Cardiac muscle cell (in vitro differentiated cells and primary cell): Measurements from ENCODE around the gene OR1A2. TPM values are rescaled to one million over a fixed set of nuclear protein-coding genes. Genes with fewer than 3 reads are reported as not detected.
"Not testable (repeated sequence)": the region's sequence is repeated elsewhere in the genome, so short reads cannot be mapped to it uniquely, and the experiment has no call there.

Source experiments
- DNase-seq, 2 donors: peaks; one replicate each; pipeline versions ENCODE4 v3.0.0 to v3.0.0-alpha.2; 2010 to 2017; ENCODE audit warnings: low read depth in 1 of 2, low spot score in 1 of 2
- H3K27ac ChIP-seq: fragments of 200-600 bp; sonication (generic); 2 replicates; pipeline ENCODE4 v1.5.1; 2016
- H3K27me3 ChIP-seq: fragments of 200-600 bp; sonication (generic); 2 replicates; pipeline ENCODE4 v1.6.0; 2016; ENCODE audit warnings: control low read depth
- H3K36me3 ChIP-seq: fragments of 200-600 bp; sonication (generic); 2 replicates; pipeline ENCODE4 v1.5.1; 2016; ENCODE audit warnings: control low read depth
- H3K4me1 ChIP-seq: fragments of 200-600 bp; sonication (generic); 2 replicates; pipeline ENCODE4 v1.8.1; 2017; ENCODE audit warnings: low read depth, mild to moderate bottlenecking, mixed run types
- H3K4me3 ChIP-seq: fragments of 200-600 bp; sonication (generic); 2 replicates; pipeline ENCODE4 v1.5.1; 2016; ENCODE audit warnings: mild to moderate bottlenecking
- H3K9me3 ChIP-seq: fragments of 200-600 bp; sonication (generic); 2 replicates; pipeline ENCODE4 v1.5.1; 2017; ENCODE audit warnings: low read depth, mild to moderate bottlenecking, control low read depth
- polyA plus RNA-seq: library from polyadenylated mRNA; unstranded; fragments of >200 nt; fragmentation: Nextera tagmentation; extraction: Ambion mirVana; gene quantifications from 2 replicates; pipeline ENCODE4 v1.2.1, GENCODE V29; 2016
- total RNA-seq: library from RNA; depleted of rRNA; stranded (reverse); fragments of >200 nt; gene quantifications from 2 replicates; pipeline ENCODE4 v1.2.3, GENCODE V29; 2016
- TF ChIP-seq, protein P1 (sequence below): IDR thresholded peaks from 2 replicates; pipeline ENCODE4 v1.5.1; 2012; ENCODE audit warnings: low read depth, mild to moderate bottlenecking, low read length

The OR1A2 gene
- total and polyA plus RNA-seq, 2 experiments from 2014 or later: not detected

DNA sequence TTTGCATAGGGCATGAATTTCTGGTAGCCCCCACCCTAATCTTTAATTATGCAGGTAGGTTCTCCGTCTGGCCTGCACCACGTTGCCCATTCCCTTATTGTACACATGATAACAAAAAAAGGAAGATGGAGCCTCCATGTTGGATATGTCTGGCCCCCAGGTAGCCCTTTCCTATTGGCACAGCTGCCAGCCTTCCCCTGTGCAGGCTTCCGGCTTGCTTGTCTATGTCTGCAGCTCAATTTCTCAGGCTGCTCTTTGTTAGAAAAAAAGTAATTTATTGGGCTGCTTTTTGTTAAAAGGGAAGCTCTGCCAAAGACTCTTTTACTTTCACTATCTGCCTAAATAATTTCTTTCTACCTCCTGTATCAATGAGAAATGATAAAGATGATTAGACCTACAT is 15.7 kb downstream of the OR1A2 start:
- Histone ChIP-seq H3K9me3 (no peaks in the 10 kb centered on the region), H3K36me3 (no peaks in the 10 kb centered on the region), H3K4me3 (no peak overlapping the region), H3K4me1 (no peaks in the 10 kb centered on the region), H3K27ac (no peak overlapping the region), H3K27me3 (no peaks in the 10 kb centered on the region)
- DNase-seq: no peak
- TF ChIP-seq, protein P1, sequence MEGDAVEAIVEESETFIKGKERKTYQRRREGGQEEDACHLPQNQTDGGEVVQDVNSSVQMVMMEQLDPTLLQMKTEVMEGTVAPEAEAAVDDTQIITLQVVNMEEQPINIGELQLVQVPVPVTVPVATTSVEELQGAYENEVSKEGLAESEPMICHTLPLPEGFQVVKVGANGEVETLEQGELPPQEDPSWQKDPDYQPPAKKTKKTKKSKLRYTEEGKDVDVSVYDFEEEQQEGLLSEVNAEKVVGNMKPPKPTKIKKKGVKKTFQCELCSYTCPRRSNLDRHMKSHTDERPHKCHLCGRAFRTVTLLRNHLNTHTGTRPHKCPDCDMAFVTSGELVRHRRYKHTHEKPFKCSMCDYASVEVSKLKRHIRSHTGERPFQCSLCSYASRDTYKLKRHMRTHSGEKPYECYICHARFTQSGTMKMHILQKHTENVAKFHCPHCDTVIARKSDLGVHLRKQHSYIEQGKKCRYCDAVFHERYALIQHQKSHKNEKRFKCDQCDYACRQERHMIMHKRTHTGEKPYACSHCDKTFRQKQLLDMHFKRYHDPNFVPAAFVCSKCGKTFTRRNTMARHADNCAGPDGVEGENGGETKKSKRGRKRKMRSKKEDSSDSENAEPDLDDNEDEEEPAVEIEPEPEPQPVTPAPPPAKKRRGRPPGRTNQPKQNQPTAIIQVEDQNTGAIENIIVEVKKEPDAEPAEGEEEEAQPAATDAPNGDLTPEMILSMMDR: no peak

DNA sequence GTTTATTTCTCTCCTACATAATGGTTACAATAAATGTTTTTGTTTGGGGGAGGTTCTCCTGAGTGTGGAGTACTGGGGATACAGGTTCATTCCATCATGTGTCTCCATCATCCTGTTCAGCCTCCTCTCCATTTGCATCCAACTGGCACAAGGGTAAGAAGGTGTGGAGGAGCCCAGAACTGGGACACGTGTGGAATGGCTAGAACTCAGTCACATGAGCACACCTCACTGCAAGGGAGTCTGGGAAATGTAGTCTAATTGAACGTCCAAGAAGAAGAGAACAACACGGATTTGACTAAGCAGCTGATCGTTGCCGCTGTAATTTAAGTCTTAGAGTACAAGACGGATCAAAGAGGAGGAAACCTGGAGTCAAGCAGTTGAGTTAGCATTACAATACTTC is 16.3 kb downstream of the OR1A2 start:
- Histone ChIP-seq H3K4me1 (no peaks in the 10 kb centered on the region), H3K27me3 (no peaks in the 10 kb centered on the region), H3K4me3 (no peak overlapping the region), H3K27ac (no peak overlapping the region), H3K9me3 (no peaks in the 10 kb centered on the region), H3K36me3 (no peaks in the 10 kb centered on the region)
- DNase-seq: no peak
- TF ChIP-seq, protein P1: no peak

DNA sequence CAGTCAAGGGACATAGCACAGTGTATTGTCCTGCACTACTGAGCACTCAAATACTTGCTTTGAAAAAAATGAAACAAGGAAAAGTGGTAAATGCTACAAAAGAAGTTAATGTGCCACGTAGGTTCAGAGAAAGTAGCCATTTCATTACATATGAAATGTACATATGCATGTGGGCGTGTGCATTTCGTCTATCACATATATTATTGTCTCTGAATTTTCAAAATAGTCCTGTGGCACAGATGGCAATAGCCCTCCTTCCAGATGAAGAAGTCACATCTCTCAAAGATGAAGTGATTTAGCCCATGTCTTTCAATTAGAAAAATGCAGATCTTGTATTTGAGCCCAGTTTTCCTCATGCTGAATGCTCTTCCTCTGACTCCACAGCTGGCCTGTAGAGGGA is 22.7 kb downstream of the OR1A2 start:
- H3K36me3 ChIP-seq, H3K27me3 ChIP-seq, H3K27ac ChIP-seq, H3K4me3 ChIP-seq, DNase-seq, H3K4me1 ChIP-seq, H3K9me3 ChIP-seq: not testable (repeated sequence)

DNA sequence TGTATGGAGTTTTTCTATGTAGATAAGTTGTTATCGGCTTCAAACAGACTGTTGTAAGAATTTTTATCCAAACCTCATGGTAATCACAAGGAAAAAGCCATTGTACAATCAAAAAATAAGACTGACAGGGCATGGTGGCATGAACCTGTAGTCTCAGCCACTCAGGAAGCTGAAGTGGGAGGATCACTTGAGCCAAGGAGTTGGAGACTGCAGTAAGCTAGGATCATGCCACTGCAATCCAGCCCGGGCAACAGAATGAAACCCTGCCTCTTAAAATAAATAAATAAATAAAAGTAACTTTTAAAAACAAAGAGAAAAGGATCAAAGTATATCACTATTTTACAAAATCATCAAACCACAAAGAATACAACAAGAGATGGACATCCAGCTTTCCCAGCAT is 24.5 kb downstream of the OR1A2 start:
- Histone ChIP-seq H3K27ac (no peak overlapping the region), H3K4me1 (no peaks in the 10 kb centered on the region), H3K9me3 (no peaks in the 10 kb centered on the region), H3K36me3 (no peaks in the 10 kb centered on the region), H3K27me3 (no peaks in the 10 kb centered on the region), H3K4me3 (no peak overlapping the region)
- TF ChIP-seq, protein P1: no peak
- no peak for DNase-seq

DNA sequence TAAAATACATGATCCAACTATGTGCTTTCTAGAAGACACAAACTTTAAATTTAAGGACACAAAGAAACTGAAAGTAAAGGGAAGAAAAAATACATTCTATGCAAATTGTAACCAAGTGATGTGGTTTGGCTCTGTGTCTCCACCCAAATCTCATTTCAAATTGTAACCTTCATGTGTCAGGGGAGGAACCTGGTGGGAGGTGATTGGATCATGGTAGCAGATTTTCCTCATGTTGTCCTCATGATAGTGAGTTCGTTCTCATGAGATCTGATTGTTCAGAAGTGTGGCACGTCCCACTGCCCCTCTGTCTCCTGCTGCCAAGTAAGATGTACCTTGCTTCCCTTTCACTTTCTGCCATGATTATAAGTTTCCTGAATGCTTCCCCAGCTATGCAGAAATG is 25.2 kb downstream of the OR1A2 start:
- Histone ChIP-seq H3K27me3 (no peaks in the 10 kb centered on the region), H3K4me3 (no peak overlapping the region), H3K9me3 (no peaks in the 10 kb centered on the region), H3K4me1 (no peaks in the 10 kb centered on the region), H3K27ac (no peak overlapping the region), H3K36me3 (no peaks in the 10 kb centered on the region)
- no peak for DNase-seq
- TF ChIP-seq, protein P1: no peak

DNA sequence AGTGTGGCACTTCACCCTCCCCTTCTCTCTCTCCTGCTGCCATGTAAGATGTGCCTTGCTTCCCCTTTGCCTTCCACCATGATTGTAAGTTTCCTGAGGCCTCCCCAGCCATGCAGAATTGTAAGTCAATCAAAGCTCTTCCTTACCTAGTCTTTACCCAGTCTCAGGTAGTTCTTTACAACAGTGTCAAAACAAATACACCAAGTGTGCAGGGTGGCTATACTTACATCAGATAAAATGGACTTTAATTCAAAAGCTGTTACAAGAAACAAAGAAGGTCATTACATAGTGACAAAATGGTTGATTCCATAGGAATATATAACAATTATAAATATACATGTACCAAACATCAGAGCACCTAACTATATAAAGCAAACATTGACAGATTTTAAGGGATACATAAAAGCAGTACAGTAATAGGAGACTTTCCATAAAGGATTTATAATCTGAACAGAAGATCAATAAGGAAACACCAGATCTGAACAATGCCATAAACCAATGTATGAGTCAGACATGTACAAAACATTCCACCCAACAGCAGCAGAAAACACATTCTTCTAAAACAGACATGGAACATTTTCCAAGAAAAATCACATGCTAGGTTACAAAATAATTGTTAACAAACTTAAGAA is 27.5 kb downstream of the OR1A2 start:
- H3K27me3 ChIP-seq, H3K27ac ChIP-seq, H3K4me1 ChIP-seq, DNase-seq, H3K4me3 ChIP-seq, H3K36me3 ChIP-seq, H3K9me3 ChIP-seq: not testable (repeated sequence)

DNA sequence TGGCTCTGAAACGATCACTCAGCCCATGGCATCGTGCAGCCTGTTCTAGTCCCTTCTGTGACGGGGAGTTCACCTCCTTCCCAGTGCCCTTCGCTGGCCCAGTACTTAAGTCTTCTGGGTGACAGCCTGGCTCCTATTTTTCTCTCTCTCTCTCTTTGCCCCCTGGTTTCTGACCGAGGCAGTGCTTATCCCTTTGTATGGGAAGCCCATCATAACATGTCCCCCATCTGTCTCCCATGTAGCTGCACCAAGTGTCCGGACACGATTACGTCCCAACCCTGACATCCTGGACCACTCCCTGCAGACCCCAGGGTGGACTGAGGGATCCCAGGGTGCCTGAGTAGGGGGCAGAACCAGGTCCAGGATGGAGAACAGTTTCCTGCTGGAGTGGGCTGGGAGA is 35.0 kb downstream of the OR1A2 start:
- H3K9me3 ChIP-seq, H3K27me3 ChIP-seq, H3K36me3 ChIP-seq, H3K4me1 ChIP-seq, H3K27ac ChIP-seq, H3K4me3 ChIP-seq, DNase-seq: not testable (repeated sequence)

DNA sequence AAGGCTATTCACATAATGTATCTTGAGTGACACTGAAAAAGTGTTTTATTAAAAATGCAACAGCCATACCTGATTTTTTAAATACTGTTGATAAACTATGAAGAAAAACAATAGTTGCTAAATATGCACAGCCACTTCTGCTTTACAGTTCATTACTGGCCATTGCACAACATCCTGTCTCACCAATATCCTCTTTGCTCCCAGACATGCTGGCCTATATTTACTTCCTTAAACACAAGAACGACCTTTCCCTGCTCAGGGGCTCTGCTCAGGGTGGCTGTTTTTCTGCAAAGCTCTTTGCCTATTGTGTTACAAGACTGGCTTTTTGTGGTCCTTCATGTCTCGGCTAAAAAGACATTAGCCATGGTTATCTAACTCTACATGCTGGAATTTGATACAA is 41.4 kb downstream of the OR1A2 start:
- not testable (repeated sequence) for H3K27ac ChIP-seq, H3K4me1 ChIP-seq, DNase-seq, H3K4me3 ChIP-seq, H3K27me3 ChIP-seq, H3K36me3 ChIP-seq, H3K9me3 ChIP-seq

DNA sequence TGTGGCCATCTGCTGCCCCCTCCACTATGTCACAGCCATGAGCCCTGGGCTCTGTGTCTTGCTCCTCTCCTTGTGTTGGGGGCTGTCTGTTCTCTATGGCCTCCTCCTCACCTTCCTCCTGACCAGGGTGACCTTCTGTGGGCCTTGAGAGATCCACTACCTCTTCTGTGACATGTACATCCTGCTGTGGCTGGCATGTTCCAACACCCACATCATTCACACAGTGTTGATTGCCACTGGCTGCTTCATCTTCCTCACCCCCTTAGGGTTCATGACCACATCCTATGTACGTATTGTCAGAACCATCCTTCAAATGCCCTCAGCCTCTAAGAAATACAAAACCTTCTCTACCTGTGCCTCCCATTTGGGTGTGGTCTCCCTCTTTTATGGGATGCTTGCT is 43.7 kb downstream of the OR1A2 start:
- DNase-seq, H3K36me3 ChIP-seq, H3K4me3 ChIP-seq, H3K27ac ChIP-seq, H3K4me1 ChIP-seq, H3K9me3 ChIP-seq, H3K27me3 ChIP-seq: not testable (repeated sequence)

DNA sequence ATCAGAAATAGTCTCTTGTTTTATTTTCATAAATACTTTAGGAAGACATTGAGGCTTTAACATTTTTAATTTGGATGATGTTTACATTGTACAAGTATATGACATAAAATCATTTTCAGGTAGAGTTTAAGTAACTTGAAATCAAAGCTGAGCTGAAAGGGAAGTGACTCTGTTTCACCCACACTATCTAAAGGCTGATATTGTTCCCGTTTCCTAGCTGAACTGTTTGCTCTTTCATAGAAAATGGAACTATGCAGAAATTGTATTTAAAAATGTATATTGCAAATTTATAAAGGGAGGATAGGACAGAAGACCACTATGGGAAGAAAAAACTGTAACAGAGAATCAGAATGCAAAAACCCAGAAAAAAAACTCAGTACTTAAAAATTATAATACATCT is 47.5 kb downstream of the OR1A2 start:
- not testable (repeated sequence) for H3K27ac ChIP-seq, H3K9me3 ChIP-seq, H3K4me1 ChIP-seq, H3K4me3 ChIP-seq, DNase-seq, H3K36me3 ChIP-seq, H3K27me3 ChIP-seq
